Keratinocyte (primary cell): ENCODE data around the gene MIGA1.

Source experiments
- EZH2 ChIP-seq: IDR thresholded peaks from one replicate; pipeline ENCODE4 v1.6.1; 2012; ENCODE audit warnings: inconsistent platforms, mild to moderate bottlenecking, low read length, moderate library complexity
- TF ChIP-seq, protein P1 (sequence below), 3 experiments: IDR thresholded peaks in 1 of 3; conservative IDR thresholded peaks in 1 of 3; optimal IDR thresholded peaks in 1 of 3; 2 replicates in 2 of 3; 3 replicates in 1 of 3; pipeline versions ENCODE3 to v1.5.1; 2011; ENCODE audit warnings: low read length in 3 of 3, mild to moderate bottlenecking in 3 of 3, moderate library complexity in 2 of 3, control low read depth in 1 of 3, inconsistent platforms in 1 of 3; ENCODE audit not compliant: insufficient read depth in 2 of 3; ENCODE audit errors: extremely low read depth in 1 of 3

DNA sequence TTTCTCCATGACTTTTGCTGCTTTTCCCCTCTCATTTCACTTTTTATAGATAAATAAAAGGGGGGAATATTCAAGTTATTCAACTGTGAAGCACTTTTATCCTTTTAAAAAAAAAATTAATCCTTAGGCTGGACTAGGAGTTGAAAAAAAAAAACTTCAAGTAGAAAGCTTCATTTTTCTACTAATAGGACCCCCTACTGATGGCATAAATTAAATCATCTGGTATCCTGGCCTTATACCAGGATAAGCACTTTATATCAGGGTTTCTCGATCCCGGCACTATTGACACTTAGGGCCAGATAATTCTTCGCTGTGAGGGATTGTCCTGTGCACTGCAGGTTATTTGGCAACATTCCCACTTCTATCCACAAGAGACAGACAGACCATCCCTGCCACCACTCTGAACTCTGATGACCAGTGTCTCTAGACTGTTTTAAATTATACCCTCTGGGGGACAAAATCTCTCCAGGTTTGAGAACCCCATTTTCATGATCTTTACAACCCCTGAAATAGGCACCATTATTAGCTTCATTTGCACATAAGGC, 37.4 kb upstream of the MIGA1 start:
- TF ChIP-seq, protein P1, sequence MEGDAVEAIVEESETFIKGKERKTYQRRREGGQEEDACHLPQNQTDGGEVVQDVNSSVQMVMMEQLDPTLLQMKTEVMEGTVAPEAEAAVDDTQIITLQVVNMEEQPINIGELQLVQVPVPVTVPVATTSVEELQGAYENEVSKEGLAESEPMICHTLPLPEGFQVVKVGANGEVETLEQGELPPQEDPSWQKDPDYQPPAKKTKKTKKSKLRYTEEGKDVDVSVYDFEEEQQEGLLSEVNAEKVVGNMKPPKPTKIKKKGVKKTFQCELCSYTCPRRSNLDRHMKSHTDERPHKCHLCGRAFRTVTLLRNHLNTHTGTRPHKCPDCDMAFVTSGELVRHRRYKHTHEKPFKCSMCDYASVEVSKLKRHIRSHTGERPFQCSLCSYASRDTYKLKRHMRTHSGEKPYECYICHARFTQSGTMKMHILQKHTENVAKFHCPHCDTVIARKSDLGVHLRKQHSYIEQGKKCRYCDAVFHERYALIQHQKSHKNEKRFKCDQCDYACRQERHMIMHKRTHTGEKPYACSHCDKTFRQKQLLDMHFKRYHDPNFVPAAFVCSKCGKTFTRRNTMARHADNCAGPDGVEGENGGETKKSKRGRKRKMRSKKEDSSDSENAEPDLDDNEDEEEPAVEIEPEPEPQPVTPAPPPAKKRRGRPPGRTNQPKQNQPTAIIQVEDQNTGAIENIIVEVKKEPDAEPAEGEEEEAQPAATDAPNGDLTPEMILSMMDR (optimal IDR thresholded peaks at IDR 0.05 in 1 of 3, IDR thresholded peaks at IDR 0.05 in 1 of 3, conservative IDR thresholded peaks at IDR 0.05 in 1 of 3; ENCODE audit: extremely low read depth in 1 of 3, insufficient read depth in 2 of 3, low read length in 3 of 3), result no peak
- no peak for TF ChIP-seq EZH2
